Measurements from ENCODE around the gene ZC2HC1C.
"Not testable (repeated sequence)": the region's sequence is repeated elsewhere in the genome, so short reads cannot be mapped to it uniquely, and the experiment has no call there.

Gene ZC2HC1C

DNA sequence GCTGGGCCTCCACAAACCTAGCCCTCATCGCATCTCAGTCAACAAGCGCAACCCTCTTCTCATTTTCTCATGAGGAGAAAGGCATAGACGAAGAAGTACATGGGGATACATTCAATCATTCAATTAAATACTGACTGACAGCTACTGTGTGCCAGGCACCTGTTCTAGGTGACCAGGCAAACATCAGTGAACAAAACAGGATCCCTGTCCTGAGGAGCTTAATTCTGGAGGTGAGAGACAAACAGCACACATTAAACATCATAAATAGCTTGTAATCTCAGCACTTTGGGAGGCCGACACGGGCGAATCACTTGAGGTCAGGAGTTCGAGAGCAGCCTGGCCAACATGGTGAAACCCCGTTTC is 5.3 kb upstream of the ZC2HC1C start:
- Histone ChIP-seq H3K36me3 (ENCODE audit: low read length) (peaks cover 20% of the 10 kb centered on the region), H3F3A (ENCODE audit: insufficient read depth) (peaks cover 7% of the 10 kb centered on the region; the same call in 1 of the 2 replicates)

DNA sequence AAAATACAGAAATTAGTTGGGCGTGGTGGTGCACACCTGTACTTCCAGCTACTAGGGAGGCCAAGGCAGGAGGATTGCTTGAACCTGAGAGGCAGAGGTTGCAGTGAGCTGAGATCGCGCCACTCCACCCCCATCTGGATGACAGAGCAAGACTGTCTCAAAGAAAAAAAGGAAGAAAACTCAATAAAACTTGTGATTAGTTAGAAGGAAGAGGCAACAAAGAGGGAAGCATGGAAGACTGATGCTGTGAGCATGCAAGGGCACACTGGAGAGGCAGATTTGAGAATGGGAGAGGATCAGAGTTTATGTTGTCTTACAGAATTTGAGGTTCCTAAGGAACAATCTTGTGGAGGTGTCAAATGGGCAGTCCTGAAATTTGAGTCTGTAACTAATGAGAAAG is 2.8 kb upstream of the ZC2HC1C start:
- Histone ChIP-seq H3K9me3 (ENCODE audit: insufficient read depth, low read length) (no peaks in the 10 kb centered on the region), H3K27ac (ENCODE audit: low read depth, low read length) (no peak overlapping the region), H3K36me3 (ENCODE audit: low read length) (no peaks in the 10 kb centered on the region), H2AFZ (ENCODE audit: low read depth, low read length, severe bottlenecking) (no peak overlapping the region), H4K20me1 (ENCODE audit: low read depth, low read length) (no peaks in the 10 kb centered on the region), H3K27me3 (ENCODE audit: low read length) (no peaks in the 10 kb centered on the region), H3K4me3 (ENCODE audit: insufficient read depth, low read length, poor library complexity, severe bottlenecking) (no peak overlapping the region), H3K9me2 (replicated peaks; ENCODE audit: insufficient read depth, low read length) (no peaks in the 10 kb centered on the region), H3K79me2 (ENCODE audit: insufficient read depth, low read length) (peaks cover 19% of the 10 kb centered on the region), H3K9ac (ENCODE audit: low read length) (no peak overlapping the region), H3F3A (ENCODE audit: insufficient read depth) (peaks cover 9% of the 10 kb centered on the region; the same call in 1 of the 2 replicates), H3K4me2 (ENCODE audit: low read depth, low read length, poor library complexity, severe bottlenecking) (no peak overlapping the region)
- TF ChIP-seq EZH2phosphoT487 (conservative IDR thresholded peaks at IDR 0.05; ENCODE audit: low read length), result no peak
- TF ChIP-seq, protein P1, sequence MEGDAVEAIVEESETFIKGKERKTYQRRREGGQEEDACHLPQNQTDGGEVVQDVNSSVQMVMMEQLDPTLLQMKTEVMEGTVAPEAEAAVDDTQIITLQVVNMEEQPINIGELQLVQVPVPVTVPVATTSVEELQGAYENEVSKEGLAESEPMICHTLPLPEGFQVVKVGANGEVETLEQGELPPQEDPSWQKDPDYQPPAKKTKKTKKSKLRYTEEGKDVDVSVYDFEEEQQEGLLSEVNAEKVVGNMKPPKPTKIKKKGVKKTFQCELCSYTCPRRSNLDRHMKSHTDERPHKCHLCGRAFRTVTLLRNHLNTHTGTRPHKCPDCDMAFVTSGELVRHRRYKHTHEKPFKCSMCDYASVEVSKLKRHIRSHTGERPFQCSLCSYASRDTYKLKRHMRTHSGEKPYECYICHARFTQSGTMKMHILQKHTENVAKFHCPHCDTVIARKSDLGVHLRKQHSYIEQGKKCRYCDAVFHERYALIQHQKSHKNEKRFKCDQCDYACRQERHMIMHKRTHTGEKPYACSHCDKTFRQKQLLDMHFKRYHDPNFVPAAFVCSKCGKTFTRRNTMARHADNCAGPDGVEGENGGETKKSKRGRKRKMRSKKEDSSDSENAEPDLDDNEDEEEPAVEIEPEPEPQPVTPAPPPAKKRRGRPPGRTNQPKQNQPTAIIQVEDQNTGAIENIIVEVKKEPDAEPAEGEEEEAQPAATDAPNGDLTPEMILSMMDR (IDR thresholded peaks at IDR 0.05; ENCODE audit: insufficient read depth, low read length, poor library complexity, severe bottlenecking), result no peak

More for the DNA sequence above, 5.3 kb upstream of the ZC2HC1C start:
- H3K4me2 ChIP-seq (ENCODE audit: low read depth, low read length, poor library complexity, severe bottlenecking), result peak overlapping the region; percentile 64
- H3K9ac ChIP-seq (ENCODE audit: low read length), result peak overlapping the region; percentile 87
- TF ChIP-seq, protein P1 (IDR thresholded peaks at IDR 0.05; ENCODE audit: insufficient read depth, low read length, poor library complexity, severe bottlenecking), result no peak
- no peak for TF ChIP-seq EZH2phosphoT487 (conservative IDR thresholded peaks at IDR 0.05; ENCODE audit: low read length)
- no peaks in the 10 kb centered on the region for H3K27me3 ChIP-seq (ENCODE audit: low read length)
- no peaks in the 10 kb centered on the region for H3K9me3 ChIP-seq (ENCODE audit: insufficient read depth, low read length)
- H3K9me2 ChIP-seq (replicated peaks; ENCODE audit: insufficient read depth, low read length), result no peaks in the 10 kb centered on the region
- H3K79me2 ChIP-seq (ENCODE audit: insufficient read depth, low read length), result peaks cover 37% of the 10 kb centered on the region
- peak overlapping the region; percentile 62 for H2AFZ ChIP-seq (ENCODE audit: low read depth, low read length, severe bottlenecking)
- H4K20me1 ChIP-seq (ENCODE audit: low read depth, low read length), result no peaks in the 10 kb centered on the region
- H3K4me3 ChIP-seq (ENCODE audit: insufficient read depth, low read length, poor library complexity, severe bottlenecking), result peak overlapping the region; percentile 85
- H3K27ac ChIP-seq (ENCODE audit: low read depth, low read length), result no peak overlapping the region

DNA sequence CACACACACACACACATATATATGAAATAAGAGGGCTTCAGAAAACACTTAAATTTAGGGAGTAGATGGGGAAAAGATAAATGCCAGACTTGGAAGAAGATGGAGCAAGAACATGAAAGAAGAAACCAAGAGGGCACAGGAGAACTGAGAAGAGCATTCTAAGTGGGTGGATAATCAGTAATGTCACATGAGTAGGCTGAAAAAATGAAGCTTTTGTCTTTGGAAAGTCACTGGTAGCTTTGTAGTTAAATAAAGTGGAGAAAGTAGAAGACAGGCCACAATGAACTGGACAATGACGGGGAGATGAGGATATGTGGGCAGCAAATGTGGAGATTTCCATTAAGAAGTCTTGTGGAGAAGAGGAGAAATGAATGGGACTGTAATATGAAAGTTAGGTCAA is 2.2 kb upstream of the ZC2HC1C start:
- Histone ChIP-seq H3K36me3 (ENCODE audit: low read length) (no peaks in the 10 kb centered on the region), H3F3A (ENCODE audit: insufficient read depth) (peaks cover 9% of the 10 kb centered on the region; the same call in 1 of the 2 replicates), H3K9me2 (replicated peaks; ENCODE audit: insufficient read depth, low read length) (no peaks in the 10 kb centered on the region), H3K4me2 (ENCODE audit: low read depth, low read length, poor library complexity, severe bottlenecking) (no peak overlapping the region), H3K9me3 (ENCODE audit: insufficient read depth, low read length) (no peaks in the 10 kb centered on the region), H3K9ac (ENCODE audit: low read length) (no peak overlapping the region), H3K27me3 (ENCODE audit: low read length) (no peaks in the 10 kb centered on the region), H3K79me2 (ENCODE audit: insufficient read depth, low read length) (peaks cover 19% of the 10 kb centered on the region), H4K20me1 (ENCODE audit: low read depth, low read length) (no peaks in the 10 kb centered on the region), H3K27ac (ENCODE audit: low read depth, low read length) (no peak overlapping the region), H2AFZ (ENCODE audit: low read depth, low read length, severe bottlenecking) (no peak overlapping the region), H3K4me3 (ENCODE audit: insufficient read depth, low read length, poor library complexity, severe bottlenecking) (no peak overlapping the region)
- no peak for TF ChIP-seq EZH2phosphoT487 (conservative IDR thresholded peaks at IDR 0.05; ENCODE audit: low read length)
- TF ChIP-seq, protein P1 (IDR thresholded peaks at IDR 0.05; ENCODE audit: insufficient read depth, low read length, poor library complexity, severe bottlenecking), result no peak

DNA sequence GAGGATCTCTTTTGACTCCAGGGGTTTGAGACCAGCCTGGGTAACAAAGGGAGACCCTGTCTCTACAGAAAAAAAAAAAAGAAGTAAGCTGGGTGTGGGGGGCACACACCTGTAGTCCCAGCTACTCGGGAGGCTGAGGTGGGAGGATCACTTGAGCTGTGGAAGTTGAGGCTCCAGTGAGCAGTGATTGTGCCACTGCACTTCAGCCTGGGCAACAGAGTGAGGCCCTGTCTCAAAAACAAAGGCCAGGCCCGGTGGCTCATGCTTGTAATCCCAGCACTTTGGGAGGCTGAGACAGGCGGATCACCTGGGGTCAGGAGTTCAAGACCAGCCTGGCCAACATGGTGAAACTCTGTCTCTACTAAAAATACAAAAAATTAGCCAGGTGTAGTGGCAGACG is 1.7 kb upstream of the ZC2HC1C start:
- not testable (repeated sequence) for H3K36me3 ChIP-seq (ENCODE audit: low read length); H2AFZ ChIP-seq (ENCODE audit: low read depth, low read length, severe bottlenecking); H4K20me1 ChIP-seq (ENCODE audit: low read depth, low read length); H3K27ac ChIP-seq (ENCODE audit: low read depth, low read length); H3K27me3 ChIP-seq (ENCODE audit: low read length); H3F3A ChIP-seq (ENCODE audit: insufficient read depth); H3K9me2 ChIP-seq (replicated peaks; ENCODE audit: insufficient read depth, low read length); H3K9me3 ChIP-seq (ENCODE audit: insufficient read depth, low read length)
- H3K79me2 ChIP-seq (ENCODE audit: insufficient read depth, low read length), result peaks cover 13% of the 10 kb centered on the region
- peak overlapping the region; percentile 65 for H3K4me3 ChIP-seq (ENCODE audit: insufficient read depth, low read length, poor library complexity, severe bottlenecking)
- H3K9ac ChIP-seq (ENCODE audit: low read length), result peak overlapping the region; percentile 66
- peak overlapping the region; percentile 96 for H3K4me2 ChIP-seq (ENCODE audit: low read depth, low read length, poor library complexity, severe bottlenecking)

All from SU-DHL-6 (cell line).